HG03469 (cell line): ENCODE results near the gene CLDN3.
"Not testable (repeated sequence)": the region's sequence is repeated elsewhere in the genome, so short reads cannot be mapped to it uniquely, and the experiment has no call there.

Experiments used
- ATAC-seq: cut with Tn5 transposase; IDR thresholded peaks from one replicate; pipeline ENCODE4 v1.9.1; 2021; ENCODE audit warnings: mild to moderate bottlenecking, moderate library complexity, moderate number of reproducible peaks; ENCODE audit not compliant: unreplicated experiment

The CLDN3 gene

GRCh38 chr7:73770002-73770859, at the start of gene CLDN3:
TSS of gene CLDN3 (minus strand) at chr7:73770270. CDS start at chr7:73770049, 221 bp downstream.
- no peak for ATAC-seq

- ATAC-seq: no peak
Measured at GRCh38 chr7:73817121-73817520, 47.1 kb upstream of the CLDN3 start.

GRCh38 chr7:73815436-73815835, 45.4 kb upstream of the CLDN3 start:
- ATAC-seq: no peak

DNA sequence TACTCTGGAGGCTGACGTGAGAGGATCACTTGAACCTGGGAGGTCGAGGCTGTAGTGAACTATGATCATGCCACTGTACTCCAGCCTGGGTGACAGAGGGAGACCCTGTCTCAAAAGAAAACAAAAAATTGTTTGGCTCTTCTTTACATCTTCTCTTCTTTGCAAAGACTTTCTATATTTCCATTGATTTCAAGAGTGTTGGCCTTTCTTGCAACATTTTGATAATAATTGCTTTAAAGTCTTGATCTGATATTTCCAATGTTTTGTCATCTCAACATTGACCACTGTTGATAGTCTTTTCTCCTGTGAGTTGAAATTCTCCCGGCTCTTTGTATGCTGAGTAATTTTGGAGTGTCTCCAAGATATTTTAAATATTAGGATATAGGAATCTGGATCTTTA, 42.9 kb upstream of the CLDN3 start:
- ATAC-seq: no peak

DNA sequence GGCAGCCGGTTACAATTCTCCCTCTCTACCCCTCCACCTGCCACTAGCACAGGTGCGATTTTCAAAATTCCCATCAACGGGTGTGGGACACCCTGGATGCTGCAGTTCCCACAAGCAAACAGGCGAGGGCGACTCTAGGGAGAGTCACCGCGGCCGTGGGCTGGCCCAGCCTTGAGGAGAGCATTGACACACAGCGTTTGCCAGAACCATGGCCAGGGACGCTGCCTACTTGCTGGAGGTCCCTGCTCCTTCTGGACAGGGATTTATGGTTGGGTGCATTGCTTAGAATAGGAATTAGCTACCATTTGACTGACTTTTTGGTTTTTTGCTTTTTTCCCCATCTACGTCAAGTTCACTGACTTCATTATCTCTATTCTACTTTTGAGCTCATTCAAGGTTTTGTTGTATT, 41.7 kb upstream of the CLDN3 start:
- ATAC-seq: no peak

- no peak for ATAC-seq
Measured at GRCh38 chr7:73810998-73811360, 40.9 kb upstream of the CLDN3 start.

DNA sequence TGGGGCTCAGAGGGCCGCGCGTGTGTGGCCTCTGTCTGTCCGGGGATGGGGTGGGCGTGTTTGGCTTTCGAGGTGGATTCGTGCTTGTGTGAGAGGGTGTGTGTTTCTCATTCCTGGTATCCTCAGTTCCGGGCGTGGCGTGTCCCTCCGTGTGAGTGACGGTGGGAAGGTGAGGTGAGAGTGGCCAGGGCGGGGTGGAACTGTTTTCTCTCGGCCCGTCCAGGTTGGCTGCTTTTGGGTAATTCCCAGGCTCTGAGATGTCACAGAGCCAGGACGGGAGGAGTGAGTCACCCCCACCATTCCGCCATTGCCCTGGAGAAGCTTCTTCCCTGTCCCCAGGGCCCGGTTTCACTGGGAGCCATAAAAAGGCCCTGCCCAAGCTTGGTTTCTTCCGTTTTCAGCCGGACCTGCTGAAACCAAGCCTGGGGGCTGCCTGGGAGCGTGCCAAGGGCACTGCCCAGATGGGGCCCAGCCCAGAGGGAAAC, 39.4 kb upstream of the CLDN3 start:
- no peak for ATAC-seq

- no peak for ATAC-seq
Measured at GRCh38 chr7:73802459-73802858, 32.4 kb upstream of the CLDN3 start.

DNA sequence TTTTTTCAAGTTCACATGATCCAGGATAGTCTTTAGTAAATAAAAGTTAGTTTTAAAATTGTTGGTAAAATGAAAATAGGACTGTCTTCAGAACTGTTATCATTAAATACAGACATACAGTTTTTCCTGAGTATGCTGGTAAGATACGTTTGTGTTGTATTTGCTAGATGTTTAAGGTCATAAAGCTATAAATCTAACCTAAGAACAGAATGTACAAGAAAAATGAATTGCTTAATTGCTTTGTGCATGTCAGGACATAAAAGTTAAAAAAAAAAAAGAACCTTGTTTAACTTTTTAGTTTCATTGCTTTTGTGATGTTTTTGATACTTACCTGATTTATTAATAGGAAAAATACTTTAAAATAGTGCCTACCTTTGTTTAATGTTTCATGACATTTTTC, 31.5 kb upstream of the CLDN3 start:
- no peak for ATAC-seq

- ATAC-seq: no peak
Measured at GRCh38 chr7:73799282-73800141, 29.4 kb upstream of the CLDN3 start.

DNA sequence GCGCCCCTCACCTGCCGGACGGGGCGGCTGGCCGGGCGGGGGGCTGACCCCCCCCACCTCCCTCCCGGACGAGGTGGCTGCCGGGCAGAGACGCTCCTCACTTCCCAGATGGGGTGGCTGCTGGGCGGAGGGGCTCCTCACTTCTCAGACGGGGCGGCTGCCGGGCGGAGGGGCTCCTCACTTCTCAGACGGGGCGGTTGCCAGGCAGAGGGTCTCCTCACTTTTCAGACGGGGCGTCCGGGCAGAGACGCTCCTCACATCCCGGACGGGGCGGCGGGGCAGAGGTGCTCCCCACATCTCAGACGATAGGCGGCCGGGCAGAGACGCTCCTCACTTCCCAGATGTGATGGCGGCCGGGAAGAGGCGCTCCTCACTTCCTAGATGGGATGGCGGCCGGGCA, 27.1 kb upstream of the CLDN3 start:
- not testable (repeated sequence) for ATAC-seq

- ATAC-seq: not testable (repeated sequence)
Measured at GRCh38 chr7:73796656-73797055, 26.6 kb upstream of the CLDN3 start.

DNA sequence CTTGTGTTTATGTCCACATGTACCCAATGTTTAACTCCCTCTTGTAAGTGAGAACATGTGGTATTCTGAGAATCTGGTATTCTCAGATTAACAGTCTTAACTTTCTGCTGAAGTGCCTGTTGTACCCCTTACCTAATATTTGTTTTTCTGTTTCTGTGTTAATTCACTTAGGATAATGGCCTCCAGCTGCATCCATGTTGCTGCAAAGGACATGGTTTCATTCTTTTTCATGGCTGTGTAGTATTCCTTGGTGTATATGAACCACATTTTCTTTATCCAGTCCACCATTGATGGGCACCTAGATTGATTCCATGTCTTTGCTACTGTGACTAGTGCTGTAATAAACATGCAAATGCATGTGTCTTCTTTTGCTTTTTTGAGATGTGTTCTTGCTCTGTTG, 25.1 kb upstream of the CLDN3 start:
- not testable (repeated sequence) for ATAC-seq

DNA sequence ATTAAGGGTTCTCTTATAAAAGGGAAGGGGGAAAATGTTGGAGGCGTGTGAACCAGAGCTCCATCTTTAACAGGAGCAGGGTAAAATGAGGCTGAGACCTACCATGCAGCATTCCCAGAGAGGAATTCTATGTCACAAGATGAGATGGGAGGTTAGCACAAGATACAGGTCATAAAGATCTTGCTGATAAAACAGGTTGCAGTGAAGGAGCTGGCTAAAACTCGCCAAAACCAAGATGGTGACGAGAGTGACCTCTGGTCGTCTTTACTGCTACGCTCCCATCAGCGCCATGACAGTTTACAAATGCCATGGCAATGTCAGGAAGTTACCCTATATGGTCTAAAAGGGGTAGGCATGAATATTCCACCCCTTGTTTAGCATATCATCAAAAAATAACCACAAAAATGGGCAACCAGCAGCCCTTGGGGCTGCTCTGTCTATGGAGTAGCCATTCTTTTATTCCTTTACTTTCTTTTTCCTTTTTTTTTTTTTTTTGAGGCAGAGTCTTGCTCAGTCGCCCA, 21.2 kb upstream of the CLDN3 start:
- not testable (repeated sequence) for ATAC-seq

GRCh38 chr7:73789051-73789450, 19.0 kb upstream of the CLDN3 start:
- no peak for ATAC-seq

DNA sequence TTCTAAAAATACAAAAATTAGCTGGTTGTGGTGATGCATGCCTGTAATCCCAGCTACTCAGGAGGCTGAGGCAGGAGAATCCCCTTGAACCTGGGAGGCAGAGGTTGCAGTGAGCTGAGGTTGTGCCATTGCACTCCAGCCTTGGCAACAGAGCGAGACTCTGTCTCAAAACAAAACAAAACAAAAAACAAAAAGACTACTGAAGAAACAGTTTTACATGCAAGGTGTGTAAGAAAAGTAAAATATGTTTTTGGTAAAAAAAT, 17.6 kb upstream of the CLDN3 start:
- ATAC-seq: not testable (repeated sequence)

- no peak for ATAC-seq
Measured at GRCh38 chr7:73786588-73786987, 16.5 kb upstream of the CLDN3 start.

DNA sequence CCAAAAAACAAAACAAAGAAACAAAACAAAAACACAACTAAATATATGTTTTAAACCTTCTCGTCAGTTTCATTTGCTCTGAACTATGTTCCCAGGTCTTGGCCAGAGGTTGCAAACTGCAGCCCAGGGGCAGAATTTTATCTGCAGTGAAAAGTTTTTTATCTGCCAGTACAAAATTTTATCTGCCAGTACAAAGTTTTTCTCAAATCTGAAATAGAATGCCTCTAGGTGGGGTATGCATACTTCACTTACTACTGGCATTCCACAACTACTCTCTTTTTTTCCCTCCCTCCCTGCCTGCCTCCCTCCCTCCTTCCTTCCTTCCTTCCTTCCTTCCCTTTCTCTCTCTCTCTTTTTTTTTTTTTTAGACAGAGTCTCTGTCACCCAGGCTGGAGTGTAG, 9.4 kb upstream of the CLDN3 start:
- ATAC-seq: no peak

GRCh38 chr7:73778801-73779389, 8.8 kb upstream of the CLDN3 start:
- ATAC-seq: no peak

DNA sequence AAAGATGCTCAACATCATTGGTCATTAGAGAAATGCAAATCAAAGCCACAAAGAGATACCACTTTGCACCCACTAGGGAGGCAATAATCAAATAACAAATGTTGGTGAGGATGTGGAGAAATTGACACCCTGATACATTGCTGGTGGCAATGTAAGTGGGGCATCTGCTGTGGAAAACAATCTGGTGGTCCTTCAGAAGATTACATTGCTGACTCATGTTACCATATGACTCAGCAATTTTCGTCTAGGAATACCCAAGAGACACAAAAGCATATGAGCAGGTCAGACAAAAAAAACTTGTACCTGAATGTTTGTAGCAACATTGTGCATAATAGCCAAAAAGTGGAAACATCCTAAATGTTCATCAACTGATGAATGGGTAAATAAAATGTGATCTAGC, 4.9 kb upstream of the CLDN3 start:
- no peak for ATAC-seq

GRCh38 chr7:73773700-73774517, 3.8 kb upstream of the CLDN3 start:
- ATAC-seq: no peak
